HG03571 (cell line): Measurements from ENCODE around the gene EED.
"Not testable (repeated sequence)": the region's sequence is repeated elsewhere in the genome, so short reads cannot be mapped to it uniquely, and the experiment has no call there.

Experiments
- ATAC-seq: cut with Tn5 transposase; IDR thresholded peaks from one replicate; pipeline ENCODE4 v1.9.1; 2021; ENCODE audit not compliant: unreplicated experiment

Gene EED

DNA sequence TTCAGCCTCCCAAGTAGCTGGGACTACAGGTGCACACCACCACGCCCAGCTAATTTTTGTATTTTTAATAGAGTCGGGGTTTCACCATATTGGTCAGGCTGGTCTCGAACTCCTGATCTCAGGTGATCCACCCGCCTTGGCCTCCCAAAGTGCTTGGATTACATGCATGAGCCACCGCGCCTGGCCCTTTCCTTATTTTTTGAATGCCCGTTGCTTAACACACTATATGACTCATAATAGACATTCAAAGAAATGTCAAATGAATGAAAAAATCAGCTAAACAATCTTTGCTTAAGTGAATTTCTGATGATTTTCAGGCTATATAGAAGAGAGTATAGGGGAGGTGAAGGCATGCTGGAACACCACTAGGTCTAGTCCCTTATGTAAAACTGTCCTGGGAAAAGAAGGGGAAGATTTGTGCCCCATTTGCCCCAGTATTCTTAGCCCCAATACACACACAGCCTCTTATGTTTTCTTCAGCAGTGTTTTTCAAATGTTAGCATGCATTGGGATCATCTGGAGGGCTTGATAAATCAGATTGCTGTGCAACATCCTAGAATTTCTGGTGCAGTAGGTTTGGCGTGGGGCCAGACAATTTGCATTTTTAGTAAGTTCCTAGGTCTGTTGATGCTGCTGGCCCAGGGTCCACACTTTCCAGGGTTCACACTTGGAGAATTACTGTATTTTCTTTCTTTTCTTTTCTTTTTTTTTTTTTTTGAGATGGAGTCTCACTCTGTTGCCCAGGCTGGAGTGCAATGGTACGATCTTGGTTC is 45.1 kb downstream of the EED start:
- ATAC-seq = not testable (repeated sequence)

DNA sequence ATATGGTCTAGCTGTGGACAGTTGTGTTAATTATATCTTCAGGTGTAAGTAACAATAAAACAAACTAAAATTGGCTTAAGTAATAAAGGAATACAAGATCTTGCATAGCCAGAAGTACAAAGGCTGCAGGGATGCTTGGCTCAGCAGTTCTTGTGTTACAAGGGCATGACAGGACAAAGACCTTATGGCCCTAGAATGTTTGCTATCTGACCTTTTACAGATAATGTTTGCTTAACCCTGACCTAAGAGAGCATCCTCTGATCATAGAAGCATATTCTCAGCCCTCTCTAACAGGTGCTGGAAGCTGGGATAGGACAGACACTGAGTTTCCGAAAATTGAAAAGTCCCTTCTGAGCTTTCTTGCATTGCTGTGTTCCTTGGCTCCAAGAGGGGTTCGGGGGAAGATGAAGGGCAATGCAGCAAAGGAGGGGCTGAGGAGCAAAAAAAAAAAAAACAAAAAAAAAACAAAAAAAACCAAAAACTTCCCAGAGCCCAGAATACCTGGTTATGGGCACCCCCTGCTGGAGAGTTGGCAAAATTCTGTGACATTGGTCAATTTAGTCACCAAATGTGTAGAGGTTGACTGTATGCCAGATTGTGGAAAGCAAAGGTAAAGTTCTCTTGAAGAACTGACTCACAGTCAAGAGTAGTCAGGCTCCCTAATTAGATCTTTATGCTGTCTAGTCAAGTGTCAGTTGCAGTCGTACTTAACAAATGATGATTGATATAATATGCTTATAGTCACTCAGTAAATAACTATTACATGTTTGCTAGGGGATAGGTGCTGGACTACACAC is 47.1 kb downstream of the EED start:
- no peak for ATAC-seq

DNA sequence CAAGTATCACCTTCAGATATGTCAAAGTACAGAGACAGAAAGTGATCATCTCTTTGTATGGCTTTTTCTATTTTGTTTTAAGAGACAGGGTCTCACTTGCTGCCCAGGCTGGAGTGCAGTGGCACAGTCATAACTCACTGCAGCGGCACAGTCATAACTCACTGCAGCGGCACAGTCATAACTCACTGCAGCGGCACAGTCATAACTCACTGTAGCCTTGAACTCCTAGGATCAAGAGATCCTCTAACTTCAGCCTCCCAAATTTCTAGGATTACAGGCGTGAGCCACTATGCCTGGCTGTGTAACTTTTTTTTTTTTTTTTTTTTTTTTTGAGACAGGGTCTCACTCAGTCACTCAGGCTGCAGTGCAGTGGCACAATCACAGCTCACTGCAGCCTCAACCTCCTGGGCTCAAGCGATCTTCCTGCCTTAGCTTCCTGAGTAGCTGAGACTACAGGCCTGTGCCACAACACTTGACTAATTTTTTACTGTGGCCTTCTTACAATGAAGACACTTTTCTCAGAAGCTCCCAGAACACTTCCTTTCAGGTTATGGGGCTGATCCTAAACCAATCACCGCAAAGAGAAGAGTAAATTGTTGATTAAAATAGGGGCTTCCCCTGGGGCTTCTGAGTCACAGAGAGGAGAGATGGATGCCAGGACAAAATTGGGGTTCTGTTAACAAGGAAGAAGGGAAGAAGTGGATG is 48.5 kb downstream of the EED start:
- ATAC-seq = peak; percentile 78

DNA sequence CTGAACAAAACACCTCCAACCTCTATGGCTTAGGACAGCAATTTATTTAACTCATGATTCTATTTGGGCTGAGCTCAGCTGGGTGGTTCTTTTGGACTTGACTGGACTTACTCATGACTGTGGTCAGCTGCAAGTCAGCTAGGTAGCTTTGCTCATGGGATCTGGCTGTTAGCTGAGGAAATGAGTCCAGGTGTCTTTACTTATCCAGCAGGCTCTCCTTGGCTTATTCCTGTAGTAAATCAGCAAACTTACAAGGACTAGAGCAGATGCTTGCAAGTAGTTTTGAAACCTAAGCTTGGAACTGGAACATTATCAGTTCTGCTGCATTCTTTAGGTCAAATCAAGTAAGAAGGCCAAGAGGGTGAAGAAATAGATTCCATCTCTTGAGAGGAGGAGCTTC is 49.5 kb downstream of the EED start:
- no peak for ATAC-seq

DNA sequence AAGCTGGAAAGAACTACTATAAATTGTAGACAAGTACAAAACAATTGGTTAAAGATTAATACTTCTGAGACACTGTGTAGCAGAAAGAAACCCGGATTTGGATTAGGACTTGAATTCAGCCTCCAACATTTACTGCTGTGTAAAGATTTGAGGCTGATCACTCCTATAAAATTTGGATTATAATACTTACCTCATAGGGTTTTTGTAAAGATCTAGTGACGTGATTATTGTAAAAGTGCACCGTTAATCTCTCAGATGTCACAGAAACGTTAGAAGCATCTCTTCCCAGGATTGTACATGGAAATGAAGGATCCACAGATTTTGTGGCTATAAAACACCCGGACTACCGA is 57.2 kb downstream of the EED start:
- ATAC-seq = no peak

DNA sequence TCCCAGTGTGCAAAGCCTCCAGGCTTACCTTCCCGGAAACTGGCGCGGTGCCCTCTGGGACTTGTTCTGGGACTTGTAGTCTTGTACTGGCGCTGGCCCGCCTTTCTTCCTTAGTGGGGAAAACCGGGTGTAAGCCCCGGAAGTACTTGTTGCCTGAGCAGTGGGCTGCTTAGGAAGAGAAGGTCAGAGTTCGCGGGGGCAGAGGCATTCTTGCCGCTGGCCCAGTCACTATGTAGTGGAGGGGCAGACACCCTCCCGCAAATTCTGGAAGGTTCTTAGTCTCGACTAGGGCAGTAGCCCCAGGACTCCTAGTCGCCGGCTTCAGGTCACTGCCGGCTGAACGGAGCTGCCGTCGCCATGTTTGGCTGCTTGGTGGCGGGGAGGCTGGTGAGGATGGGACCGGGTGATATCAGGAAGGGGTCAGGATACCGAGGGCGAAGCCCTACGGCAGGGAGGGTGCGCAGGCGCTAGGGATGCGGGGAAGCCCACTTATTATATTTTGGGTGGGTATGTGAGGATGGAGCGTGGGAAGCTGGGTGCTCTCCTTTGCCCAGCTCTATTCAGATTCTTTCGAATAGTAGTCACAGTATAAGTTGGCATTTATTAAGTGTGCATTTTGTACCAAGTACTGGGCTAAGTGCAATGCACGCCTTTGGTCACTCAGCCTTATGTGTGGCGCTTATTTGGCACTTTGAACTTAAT is 57.7 kb downstream of the EED start, which contains the start of gene HIKESHI:
Gene HIKESHI (plus strand): TSS at position 149 of the 702 bp plus-strand sequence. CDS start 209 bp downstream, at position 358.
- peak; percentile 99 for ATAC-seq

DNA sequence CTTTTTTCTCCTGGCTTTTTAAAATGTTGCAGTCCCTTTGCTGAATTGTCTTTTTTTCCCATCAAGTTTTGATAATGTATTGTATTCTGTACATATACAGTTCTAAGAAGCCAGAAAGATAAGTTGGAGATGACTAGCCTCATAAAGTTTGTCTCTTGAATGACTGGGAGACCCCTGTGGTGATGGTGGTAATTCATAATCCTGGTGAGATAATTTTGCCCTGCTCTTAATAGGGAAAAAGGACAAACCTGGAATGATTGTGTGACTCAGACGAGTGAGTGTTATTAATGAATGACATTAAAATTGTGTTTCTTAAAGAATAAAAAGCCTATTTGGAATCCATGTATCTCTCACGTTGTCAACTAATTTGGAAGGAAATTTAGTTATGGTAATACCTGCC is 58.7 kb downstream of the EED start:
- ATAC-seq = no peak

DNA sequence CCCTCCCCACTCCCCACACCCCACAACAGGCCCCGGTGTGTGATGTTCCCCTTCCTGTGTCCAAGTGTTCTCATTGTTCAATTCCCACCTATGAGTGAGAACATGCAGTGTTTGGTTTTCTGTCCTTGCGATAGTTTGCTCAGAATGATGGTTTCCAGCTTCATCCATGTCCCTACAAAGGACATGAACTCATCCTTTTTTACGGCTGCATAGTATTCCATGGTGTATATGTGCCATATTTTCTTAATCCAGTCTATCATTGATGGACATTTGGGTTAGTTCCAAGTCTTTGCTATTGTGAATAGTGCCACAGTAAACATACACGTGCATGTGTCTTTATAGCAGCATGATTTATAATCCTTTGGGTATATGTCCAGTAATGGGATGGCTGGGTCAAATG is 64.2 kb downstream of the EED start:
- ATAC-seq = not testable (repeated sequence)

DNA sequence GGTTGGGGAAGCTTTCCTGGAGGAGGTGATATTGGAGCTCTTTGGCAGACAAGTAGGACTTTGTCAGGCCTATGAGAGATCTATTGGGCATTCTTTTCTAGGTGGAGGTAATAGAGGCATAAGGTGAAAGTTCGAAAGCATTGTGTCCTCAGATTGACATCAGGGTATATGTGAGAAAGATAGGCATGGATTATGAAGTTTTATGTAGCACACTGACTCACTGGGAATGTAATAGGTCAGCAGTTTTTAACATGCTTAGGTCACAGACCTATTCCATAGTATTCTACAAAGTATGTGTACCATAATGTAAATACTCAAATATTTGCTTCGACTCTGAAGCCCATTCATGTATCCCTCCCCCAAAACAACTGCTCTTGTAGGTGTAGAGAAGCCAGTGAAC is 69.2 kb downstream of the EED start:
- no peak for ATAC-seq

DNA sequence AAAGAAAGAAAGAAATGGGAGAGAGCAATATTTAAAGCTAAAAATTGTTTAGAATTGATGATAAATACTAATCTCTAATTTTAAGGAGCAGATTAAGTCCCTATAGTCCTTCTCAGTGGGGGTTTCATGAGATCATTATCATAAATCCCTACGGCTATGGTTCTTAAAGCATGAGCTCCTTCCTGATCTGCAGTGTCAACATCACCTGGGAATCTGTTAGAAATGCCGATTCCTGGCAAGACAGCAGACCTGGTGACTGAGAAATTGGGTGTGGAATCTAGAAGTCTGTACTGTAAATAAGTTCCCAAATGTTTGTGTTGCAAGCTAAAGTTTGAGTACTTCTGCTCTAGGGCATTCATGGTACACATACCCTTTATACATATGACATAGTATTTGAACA is 70.1 kb downstream of the EED start:
- no peak for ATAC-seq
